HG03280 (cell line): Measurements from ENCODE around the gene EYA2.
"Not testable (repeated sequence)": the region's sequence is repeated elsewhere in the genome, so short reads cannot be mapped to it uniquely, and the experiment has no call there.

ENCODE experiments used
- ATAC-seq: cut with Tn5 transposase; IDR thresholded peaks from one replicate; pipeline ENCODE4 v1.9.1; 2021; ENCODE audit warnings: mild to moderate bottlenecking, moderate library complexity; ENCODE audit not compliant: unreplicated experiment

The EYA2 gene

GRCh38 chr20:46894579-46894958 is at the start of gene EYA2:
TSS of gene EYA2 (plus strand) at chr20:46894843. CDS start at chr20:46990011, 95,168 bp downstream.
- no peak for ATAC-seq

- no peak for ATAC-seq
Measured at GRCh38 chr20:46844965-46845364, 49.7 kb upstream of the EYA2 start.

GRCh38 chr20:46849269-46849668 is 45.4 kb upstream of the EYA2 start:
- no peak for ATAC-seq

GRCh38 chr20:46849751-46850150 is 44.9 kb upstream of the EYA2 start:
- no peak for ATAC-seq

- ATAC-seq: no peak
Measured at GRCh38 chr20:46850416-46850815, 44.2 kb upstream of the EYA2 start.

GRCh38 chr20:46850896-46851295 is 43.7 kb upstream of the EYA2 start:
- no peak for ATAC-seq

GRCh38 chr20:46851746-46852145 is 42.9 kb upstream of the EYA2 start:
- ATAC-seq: no peak

- no peak for ATAC-seq
Measured at GRCh38 chr20:46852313-46852712, 42.3 kb upstream of the EYA2 start.

GRCh38 chr20:46853926-46854325 is 40.7 kb upstream of the EYA2 start:
- no peak for ATAC-seq

- ATAC-seq: no peak
Measured at GRCh38 chr20:46857061-46857831, 37.4 kb upstream of the EYA2 start.

- ATAC-seq: no peak
Measured at GRCh38 chr20:46865824-46866223, 28.8 kb upstream of the EYA2 start.

- ATAC-seq: no peak
Measured at GRCh38 chr20:46870041-46870440, 24.6 kb upstream of the EYA2 start.

- ATAC-seq: no peak
Measured at GRCh38 chr20:46872328-46873211, 22.1 kb upstream of the EYA2 start.

- ATAC-seq: no peak
Measured at GRCh38 chr20:46875059-46875458, 19.6 kb upstream of the EYA2 start.

- no peak for ATAC-seq
Measured at GRCh38 chr20:46879386-46879785, 15.3 kb upstream of the EYA2 start.

- ATAC-seq: not testable (repeated sequence)
Measured at GRCh38 chr20:46879963-46880362, 14.7 kb upstream of the EYA2 start.

GRCh38 chr20:46883892-46884291 is 10.8 kb upstream of the EYA2 start:
- no peak for ATAC-seq

GRCh38 chr20:46890682-46891081 is 4.0 kb upstream of the EYA2 start:
- ATAC-seq: no peak

- no peak for ATAC-seq
Measured at GRCh38 chr20:46893051-46893450, 1.6 kb upstream of the EYA2 start.

GRCh38 chr20:46893877-46894578 is 615 bp upstream of the EYA2 start:
- ATAC-seq: no peak
